ENCODE results near the gene MYOM3.
"Not testable (repeated sequence)": the region's sequence is repeated elsewhere in the genome, so short reads cannot be mapped to it uniquely, and the experiment has no call there.

MYOM3 gene

GRCh38 chr1:24071941-24072340 lies 40.0 kb downstream of the MYOM3 start:
- DNase-seq (ENCODE audit: low read depth in 2 of 2), result no peak

GRCh38 chr1:24070821-24071393 lies 41.0 kb downstream of the MYOM3 start:
- peak; percentile 54 to 57 for DNase-seq (ENCODE audit: low read depth in 2 of 2)

- DNase-seq (ENCODE audit: low read depth in 2 of 2), result no peak
Measured at GRCh38 chr1:24069817-24070216, 42.1 kb downstream of the MYOM3 start.

- DNase-seq (ENCODE audit: low read depth in 2 of 2), result no peak
Measured at GRCh38 chr1:24067978-24068377, 44.0 kb downstream of the MYOM3 start.

GRCh38 chr1:24065304-24065703 lies 46.6 kb downstream of the MYOM3 start:
- no peak for DNase-seq (ENCODE audit: low read depth in 2 of 2)

GRCh38 chr1:24062221-24062620 lies 49.7 kb downstream of the MYOM3 start:
- no peak for DNase-seq (ENCODE audit: low read depth in 2 of 2)

GRCh38 chr1:24060482-24060881 lies 51.5 kb downstream of the MYOM3 start:
- no peak for DNase-seq (ENCODE audit: low read depth in 2 of 2)

- no peak for DNase-seq (ENCODE audit: low read depth in 2 of 2)
Measured at GRCh38 chr1:24058671-24059455, 53.1 kb downstream of the MYOM3 start.

GRCh38 chr1:24057171-24057570 lies 54.8 kb downstream of the MYOM3 start:
- no peak for DNase-seq (ENCODE audit: low read depth in 2 of 2)

- DNase-seq (ENCODE audit: low read depth in 2 of 2), result no peak
Measured at GRCh38 chr1:24055681-24056080, 56.3 kb downstream of the MYOM3 start.

GRCh38 chr1:24052220-24052619 lies 59.7 kb downstream of the MYOM3 start:
- DNase-seq (ENCODE audit: low read depth in 2 of 2), result no peak

- DNase-seq (ENCODE audit: low read depth in 2 of 2), result no peak
Measured at GRCh38 chr1:24051206-24051945, 60.6 kb downstream of the MYOM3 start.

GRCh38 chr1:24049733-24050132 lies 62.2 kb downstream of the MYOM3 start:
- no peak for DNase-seq (ENCODE audit: low read depth in 2 of 2)

GRCh38 chr1:24048894-24049293 lies 63.0 kb downstream of the MYOM3 start:
- not testable (repeated sequence) for DNase-seq (ENCODE audit: low read depth in 2 of 2)

GRCh38 chr1:24048205-24048869 lies 63.6 kb downstream of the MYOM3 start:
- DNase-seq (ENCODE audit: low read depth in 2 of 2), result no peak

- DNase-seq (ENCODE audit: low read depth in 2 of 2), result no peak
Measured at GRCh38 chr1:24047110-24047477, 64.8 kb downstream of the MYOM3 start.

GRCh38 chr1:24045771-24046170 lies 66.2 kb downstream of the MYOM3 start:
- no peak for DNase-seq (ENCODE audit: low read depth in 2 of 2)

- DNase-seq (ENCODE audit: low read depth in 2 of 2), result not testable (repeated sequence)
Measured at GRCh38 chr1:24044672-24045071, 67.3 kb downstream of the MYOM3 start.

GRCh38 chr1:24043345-24044032 lies 68.4 kb downstream of the MYOM3 start:
- no peak for DNase-seq (ENCODE audit: low read depth in 2 of 2)

- DNase-seq (ENCODE audit: low read depth in 2 of 2), result no peak
Measured at GRCh38 chr1:24042315-24042714, 69.6 kb downstream of the MYOM3 start.

GRCh38 chr1:24036088-24036487 lies 75.8 kb downstream of the MYOM3 start:
- DNase-seq (ENCODE audit: low read depth in 2 of 2), result no peak

- DNase-seq (ENCODE audit: low read depth in 2 of 2), result no peak
Measured at GRCh38 chr1:24032981-24033380, 79.0 kb downstream of the MYOM3 start.

Measured in stimulated activated CD8-positive, alpha-beta memory T cell treated with anti-CD3 and anti-CD28 coated beads, Interleukin-15, amount 100 ng/mL, for 48 hours (primary cell).